DOHH2 (cell line): ENCODE measurements around the gene KRTAP5-11.
"Not testable (repeated sequence)": the region's sequence is repeated elsewhere in the genome, so short reads cannot be mapped to it uniquely, and the experiment has no call there.

Experiments used
- EZH2phosphoT487 ChIP-seq: fragments of 200-600 bp; sonication (generic); IDR thresholded peaks from 2 replicates; pipeline ENCODE4 v1.6.1; 2017; ENCODE audit warnings: borderline replicate concordance, mild to moderate bottlenecking, antibody characterized with exemption, low read length, moderate library complexity, mixed read lengths
- TF ChIP-seq, protein P1 (sequence below): fragments of 200-600 bp; sonication (generic); IDR thresholded peaks from one replicate; pipeline ENCODE4 v1.5.1; 2014; ENCODE audit warnings: antibody characterized with exemption, mild to moderate bottlenecking, low read depth, low read length; ENCODE audit not compliant: poor library complexity, severe bottlenecking

DNA sequence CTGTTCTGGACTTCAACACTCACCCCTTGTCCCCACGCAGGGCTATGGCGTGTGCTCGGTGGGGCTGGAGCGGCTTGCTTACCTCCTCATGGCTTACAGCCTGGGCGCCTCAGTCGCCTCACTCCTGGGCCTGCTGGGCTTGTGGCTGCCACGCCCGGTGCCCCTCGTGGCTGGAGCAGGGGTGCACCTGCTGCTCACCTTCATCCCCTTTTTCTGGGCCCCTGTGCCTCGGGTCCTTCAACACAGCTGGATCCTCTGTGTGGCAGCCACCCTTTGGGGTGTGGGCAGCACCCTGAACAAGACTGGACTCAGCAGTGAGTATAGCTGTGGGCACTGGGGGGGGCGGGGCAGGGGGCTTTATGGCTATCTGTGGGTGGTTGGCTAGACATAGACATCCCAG, 20.5 kb upstream of the KRTAP5-11 start:
- TF ChIP-seq, protein P1, sequence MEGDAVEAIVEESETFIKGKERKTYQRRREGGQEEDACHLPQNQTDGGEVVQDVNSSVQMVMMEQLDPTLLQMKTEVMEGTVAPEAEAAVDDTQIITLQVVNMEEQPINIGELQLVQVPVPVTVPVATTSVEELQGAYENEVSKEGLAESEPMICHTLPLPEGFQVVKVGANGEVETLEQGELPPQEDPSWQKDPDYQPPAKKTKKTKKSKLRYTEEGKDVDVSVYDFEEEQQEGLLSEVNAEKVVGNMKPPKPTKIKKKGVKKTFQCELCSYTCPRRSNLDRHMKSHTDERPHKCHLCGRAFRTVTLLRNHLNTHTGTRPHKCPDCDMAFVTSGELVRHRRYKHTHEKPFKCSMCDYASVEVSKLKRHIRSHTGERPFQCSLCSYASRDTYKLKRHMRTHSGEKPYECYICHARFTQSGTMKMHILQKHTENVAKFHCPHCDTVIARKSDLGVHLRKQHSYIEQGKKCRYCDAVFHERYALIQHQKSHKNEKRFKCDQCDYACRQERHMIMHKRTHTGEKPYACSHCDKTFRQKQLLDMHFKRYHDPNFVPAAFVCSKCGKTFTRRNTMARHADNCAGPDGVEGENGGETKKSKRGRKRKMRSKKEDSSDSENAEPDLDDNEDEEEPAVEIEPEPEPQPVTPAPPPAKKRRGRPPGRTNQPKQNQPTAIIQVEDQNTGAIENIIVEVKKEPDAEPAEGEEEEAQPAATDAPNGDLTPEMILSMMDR: not testable (repeated sequence)
- TF ChIP-seq EZH2phosphoT487: not testable (repeated sequence)
